Liver (tissue), 9 donors: Measurements from ENCODE around the gene UVSSA. TPM values are rescaled to one million over a fixed set of nuclear protein-coding genes. Genes with fewer than 3 reads are reported as not detected.
"Not testable (repeated sequence)": the region's sequence is repeated elsewhere in the genome, so short reads cannot be mapped to it uniquely, and the experiment has no call there.

Experiments used
- DNase-seq: peaks from one replicate; pipeline ENCODE4 v3.0.0-alpha.2; 2017; ENCODE audit warnings: low spot score
- H3K27ac ChIP-seq, 2 donors: one replicate each; pipeline ENCODE4 v1.7.0; 2013; ENCODE audit warnings: inconsistent platforms in 2 of 2, low read length in 2 of 2, control low read depth in 1 of 2, low read depth in 1 of 2, mild to moderate bottlenecking in 1 of 2
- H3K27me3 ChIP-seq, 4 donors: one replicate each; pipeline versions ENCODE4 v1.6.1 to v1.7.0; 2013; ENCODE audit warnings: low read length in 3 of 4, inconsistent platforms in 1 of 4, mild to moderate bottlenecking in 1 of 4, moderate library complexity in 1 of 4; ENCODE audit not compliant: control insufficient read depth in 4 of 4, insufficient read depth in 4 of 4
- H3K36me3 ChIP-seq, 4 donors: one replicate each; pipeline versions ENCODE4 v1.6.1 to v1.7.0; 2013; ENCODE audit warnings: low read length in 3 of 4, mild to moderate bottlenecking in 3 of 4, low read depth in 1 of 4, moderate library complexity in 1 of 4; ENCODE audit not compliant: control insufficient read depth in 4 of 4, insufficient read depth in 3 of 4
- H3K4me1 ChIP-seq, 4 donors: one replicate each; pipeline versions ENCODE4 v1.6.1 to v1.7.0; 2013; ENCODE audit warnings: low read length in 3 of 4, mild to moderate bottlenecking in 3 of 4, moderate library complexity in 1 of 4; ENCODE audit not compliant: control insufficient read depth in 4 of 4, insufficient read depth in 4 of 4
- H3K4me3 ChIP-seq, 3 donors: one replicate each; pipeline versions ENCODE4 v1.6.1 to v1.7.0; 2013; ENCODE audit warnings: low read length in 3 of 3, control low read depth in 1 of 3, low read depth in 1 of 3, mild to moderate bottlenecking in 1 of 3
- H3K9ac ChIP-seq, 2 donors: one replicate each; pipeline ENCODE4 v1.7.0; 2013; ENCODE audit warnings: low read length in 2 of 2, mild to moderate bottlenecking in 2 of 2, moderate library complexity in 2 of 2, control low read depth in 1 of 2, low read depth in 1 of 2
- H3K9me3 ChIP-seq, 4 donors: one replicate each; pipeline versions ENCODE4 v1.6.1 to v1.7.0; 2013; ENCODE audit warnings: low read length in 3 of 4; ENCODE audit not compliant: control insufficient read depth in 4 of 4
- EGR1 ChIP-seq, 2 donors: IDR thresholded peaks; 2 replicates each; pipeline ENCODE4 v1.6.1; 2016 to 2018; ENCODE audit warnings: antibody characterized with exemption in 2 of 2, low read depth in 2 of 2
- FOXA1 ChIP-seq: IDR thresholded peaks from 2 replicates; pipeline ENCODE4 v1.6.1; 2016; ENCODE audit warnings: antibody characterized with exemption
- FOXA2 ChIP-seq: IDR thresholded peaks from 2 replicates; pipeline ENCODE4 v1.6.1; 2016; ENCODE audit warnings: antibody characterized with exemption
- GABPA ChIP-seq, 2 donors: IDR thresholded peaks in 1 of 2; conservative IDR thresholded peaks in 1 of 2; 2 replicates each; pipeline ENCODE4 v1.6.1; 2016; ENCODE audit warnings: antibody characterized with exemption in 2 of 2, mild to moderate bottlenecking in 1 of 2, moderate library complexity in 1 of 2
- HNF4A ChIP-seq, 2 donors: conservative IDR thresholded peaks; 2 replicates each; pipeline ENCODE4 v1.6.1; 2016; ENCODE audit warnings: antibody characterized with exemption in 2 of 2, mild to moderate bottlenecking in 2 of 2
- NR2F2 ChIP-seq: IDR thresholded peaks from 2 replicates; pipeline ENCODE4 v1.6.1; 2016; ENCODE audit warnings: antibody characterized with exemption
- RAD21 ChIP-seq, 2 donors: IDR thresholded peaks; 2 replicates each; pipeline ENCODE4 v1.6.1; 2016; ENCODE audit warnings: antibody characterized with exemption in 2 of 2, mild to moderate bottlenecking in 2 of 2
- RXRA ChIP-seq, 2 donors: IDR thresholded peaks; 2 replicates each; pipeline ENCODE4 v1.6.1; 2017 to 2018; ENCODE audit warnings: antibody characterized with exemption in 2 of 2, mild to moderate bottlenecking in 1 of 2
- SP1 ChIP-seq: IDR thresholded peaks from 2 replicates; pipeline ENCODE4 v1.6.1; 2018; ENCODE audit warnings: antibody characterized with exemption, mild to moderate bottlenecking
- TAF1 ChIP-seq: conservative IDR thresholded peaks from 2 replicates; pipeline ENCODE4 v1.6.1; 2016; ENCODE audit warnings: antibody characterized with exemption, mild to moderate bottlenecking
- YY1 ChIP-seq: IDR thresholded peaks from 2 replicates; pipeline ENCODE4 v1.6.1; 2016; ENCODE audit warnings: antibody characterized with exemption, mild to moderate bottlenecking
- WGBS: extraction: QIAGEN DNeasy Blood & Tissue Kit; methylation state at CpG from one replicate; pipeline ENCODE4 v1.1.7; 2013; 5-methylcytosine and 5-hydroxymethylcytosine counted together
- polyA plus RNA-seq, 2 donors: library from polyadenylated mRNA; stranded (reverse) in 1 of 2; unstranded in 1 of 2; fragments of 200-250 nt in 1 of 2; fragments of >200 nt in 1 of 2; fragmentation: Nextera tagmentation in 1 of 2; extraction: Ambion mirVana in 1 of 2; gene quantifications; one replicate each; pipeline versions ENCODE4 v1.2.1 to v1.2.3, GENCODE V29; 2013 to 2015
- total RNA-seq, 2 donors: library from RNA; depleted of rRNA; stranded (reverse); fragments of >200 nt; gene quantifications; one replicate each; pipeline ENCODE4 v1.2.3, GENCODE V29; 2014
- TF ChIP-seq, protein P1 (sequence below): IDR thresholded peaks from 2 replicates; pipeline ENCODE4 v1.6.1; 2016; ENCODE audit warnings: antibody characterized with exemption
- TF ChIP-seq, protein P2 (sequence below): IDR thresholded peaks from 2 replicates; pipeline ENCODE4 v1.6.1; 2016; ENCODE audit warnings: antibody characterized with exemption
- TF ChIP-seq, protein P3 (sequence below): fragments of 150-350 bp; IDR thresholded peaks from 2 replicates; pipeline ENCODE4 v1.5.1; 2017; ENCODE audit warnings: improper control_type of control experiment, low read depth, low read length; ENCODE audit not compliant: missing input control
- TF ChIP-seq, protein P4 (sequence below): IDR thresholded peaks from 2 replicates; pipeline ENCODE4 v1.6.1; 2016; ENCODE audit warnings: antibody characterized with exemption, mild to moderate bottlenecking
- TF ChIP-seq, protein P5 (sequence below): IDR thresholded peaks from 2 replicates; pipeline ENCODE4 v1.6.1; 2016; ENCODE audit warnings: antibody characterized with exemption
- donor health status: healthy.
- donor health status: healthy.
- donor health status: healthy.
- donor health status: healthy.
- donor health status: healthy.

UVSSA gene
- total and polyA plus RNA-seq, 4 donors, result 2.2 to 18.3 (median 3.6) TPM

DNA sequence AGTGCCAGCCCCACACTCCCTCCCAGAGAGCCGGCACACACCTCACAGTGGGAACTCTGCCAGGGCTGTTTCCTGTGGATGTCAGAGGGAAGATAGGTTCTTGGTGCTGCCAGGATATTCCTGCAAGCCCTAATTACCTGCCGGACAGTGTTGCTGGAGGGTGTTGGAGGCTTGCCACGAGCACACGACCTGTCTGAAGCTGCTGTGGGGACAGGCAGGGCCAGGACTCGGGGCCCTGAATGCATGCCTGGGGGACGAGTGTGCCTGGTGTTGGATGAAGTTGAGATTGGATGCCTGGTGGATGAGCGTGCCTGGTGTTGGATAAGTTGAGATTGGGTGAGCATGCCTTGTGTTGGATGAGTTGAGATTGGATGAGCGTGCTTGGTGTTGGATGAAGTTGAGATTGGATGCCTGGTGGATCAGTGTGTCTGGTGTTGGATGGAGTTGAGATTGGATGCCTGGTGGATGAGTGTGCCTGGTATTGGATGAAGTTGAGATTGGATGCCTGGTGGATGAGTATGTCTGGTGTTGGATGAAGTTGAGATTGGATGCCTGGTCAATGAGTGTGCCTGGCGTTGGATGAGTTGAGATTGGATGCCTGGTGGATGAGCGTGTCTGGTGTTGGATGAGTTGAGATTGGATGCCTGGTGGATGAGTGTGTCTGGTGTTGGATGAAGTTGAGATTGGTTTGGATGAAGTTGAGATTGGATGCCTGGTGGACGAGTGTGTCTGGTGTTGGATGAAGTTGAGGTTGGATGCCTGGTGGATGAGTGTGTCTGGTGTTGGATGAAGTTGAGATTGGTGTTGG is 23.2 kb upstream of the UVSSA start:
- H3K27me3 ChIP-seq, result no peaks in the 10 kb centered on the region
- H3K36me3 ChIP-seq, result peaks cover 3 to 55% (median 15%) of the 10 kb centered on the region in 4 donors
- H3K9ac ChIP-seq, result no peak overlapping the region
- no peak for TF ChIP-seq TAF1
- no peak for TF ChIP-seq HNF4A (conservative IDR thresholded peaks at IDR 0.05)
- TF ChIP-seq, protein P1, sequence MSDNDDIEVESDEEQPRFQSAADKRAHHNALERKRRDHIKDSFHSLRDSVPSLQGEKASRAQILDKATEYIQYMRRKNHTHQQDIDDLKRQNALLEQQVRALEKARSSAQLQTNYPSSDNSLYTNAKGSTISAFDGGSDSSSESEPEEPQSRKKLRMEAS, result no peak
- TF ChIP-seq GABPA (IDR thresholded peaks at IDR 0.05 in 1 of 2, conservative IDR thresholded peaks at IDR 0.05 in 1 of 2), result no peak
- TF ChIP-seq, protein P2, sequence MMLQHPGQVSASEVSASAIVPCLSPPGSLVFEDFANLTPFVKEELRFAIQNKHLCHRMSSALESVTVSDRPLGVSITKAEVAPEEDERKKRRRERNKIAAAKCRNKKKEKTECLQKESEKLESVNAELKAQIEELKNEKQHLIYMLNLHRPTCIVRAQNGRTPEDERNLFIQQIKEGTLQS, result no peak
- TF ChIP-seq EGR1 (IDR thresholded peaks at IDR 0.05; ENCODE audit: low read depth in 2 of 2), result no peak
- no peak for TF ChIP-seq NR2F2
- no peak for TF ChIP-seq RAD21 (IDR thresholded peaks at IDR 0.05)
- TF ChIP-seq, protein P3, sequence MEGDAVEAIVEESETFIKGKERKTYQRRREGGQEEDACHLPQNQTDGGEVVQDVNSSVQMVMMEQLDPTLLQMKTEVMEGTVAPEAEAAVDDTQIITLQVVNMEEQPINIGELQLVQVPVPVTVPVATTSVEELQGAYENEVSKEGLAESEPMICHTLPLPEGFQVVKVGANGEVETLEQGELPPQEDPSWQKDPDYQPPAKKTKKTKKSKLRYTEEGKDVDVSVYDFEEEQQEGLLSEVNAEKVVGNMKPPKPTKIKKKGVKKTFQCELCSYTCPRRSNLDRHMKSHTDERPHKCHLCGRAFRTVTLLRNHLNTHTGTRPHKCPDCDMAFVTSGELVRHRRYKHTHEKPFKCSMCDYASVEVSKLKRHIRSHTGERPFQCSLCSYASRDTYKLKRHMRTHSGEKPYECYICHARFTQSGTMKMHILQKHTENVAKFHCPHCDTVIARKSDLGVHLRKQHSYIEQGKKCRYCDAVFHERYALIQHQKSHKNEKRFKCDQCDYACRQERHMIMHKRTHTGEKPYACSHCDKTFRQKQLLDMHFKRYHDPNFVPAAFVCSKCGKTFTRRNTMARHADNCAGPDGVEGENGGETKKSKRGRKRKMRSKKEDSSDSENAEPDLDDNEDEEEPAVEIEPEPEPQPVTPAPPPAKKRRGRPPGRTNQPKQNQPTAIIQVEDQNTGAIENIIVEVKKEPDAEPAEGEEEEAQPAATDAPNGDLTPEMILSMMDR, result no peak
- TF ChIP-seq, protein P4, sequence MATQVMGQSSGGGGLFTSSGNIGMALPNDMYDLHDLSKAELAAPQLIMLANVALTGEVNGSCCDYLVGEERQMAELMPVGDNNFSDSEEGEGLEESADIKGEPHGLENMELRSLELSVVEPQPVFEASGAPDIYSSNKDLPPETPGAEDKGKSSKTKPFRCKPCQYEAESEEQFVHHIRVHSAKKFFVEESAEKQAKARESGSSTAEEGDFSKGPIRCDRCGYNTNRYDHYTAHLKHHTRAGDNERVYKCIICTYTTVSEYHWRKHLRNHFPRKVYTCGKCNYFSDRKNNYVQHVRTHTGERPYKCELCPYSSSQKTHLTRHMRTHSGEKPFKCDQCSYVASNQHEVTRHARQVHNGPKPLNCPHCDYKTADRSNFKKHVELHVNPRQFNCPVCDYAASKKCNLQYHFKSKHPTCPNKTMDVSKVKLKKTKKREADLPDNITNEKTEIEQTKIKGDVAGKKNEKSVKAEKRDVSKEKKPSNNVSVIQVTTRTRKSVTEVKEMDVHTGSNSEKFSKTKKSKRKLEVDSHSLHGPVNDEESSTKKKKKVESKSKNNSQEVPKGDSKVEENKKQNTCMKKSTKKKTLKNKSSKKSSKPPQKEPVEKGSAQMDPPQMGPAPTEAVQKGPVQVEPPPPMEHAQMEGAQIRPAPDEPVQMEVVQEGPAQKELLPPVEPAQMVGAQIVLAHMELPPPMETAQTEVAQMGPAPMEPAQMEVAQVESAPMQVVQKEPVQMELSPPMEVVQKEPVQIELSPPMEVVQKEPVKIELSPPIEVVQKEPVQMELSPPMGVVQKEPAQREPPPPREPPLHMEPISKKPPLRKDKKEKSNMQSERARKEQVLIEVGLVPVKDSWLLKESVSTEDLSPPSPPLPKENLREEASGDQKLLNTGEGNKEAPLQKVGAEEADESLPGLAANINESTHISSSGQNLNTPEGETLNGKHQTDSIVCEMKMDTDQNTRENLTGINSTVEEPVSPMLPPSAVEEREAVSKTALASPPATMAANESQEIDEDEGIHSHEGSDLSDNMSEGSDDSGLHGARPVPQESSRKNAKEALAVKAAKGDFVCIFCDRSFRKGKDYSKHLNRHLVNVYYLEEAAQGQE, result no peak
- TF ChIP-seq, protein P5, sequence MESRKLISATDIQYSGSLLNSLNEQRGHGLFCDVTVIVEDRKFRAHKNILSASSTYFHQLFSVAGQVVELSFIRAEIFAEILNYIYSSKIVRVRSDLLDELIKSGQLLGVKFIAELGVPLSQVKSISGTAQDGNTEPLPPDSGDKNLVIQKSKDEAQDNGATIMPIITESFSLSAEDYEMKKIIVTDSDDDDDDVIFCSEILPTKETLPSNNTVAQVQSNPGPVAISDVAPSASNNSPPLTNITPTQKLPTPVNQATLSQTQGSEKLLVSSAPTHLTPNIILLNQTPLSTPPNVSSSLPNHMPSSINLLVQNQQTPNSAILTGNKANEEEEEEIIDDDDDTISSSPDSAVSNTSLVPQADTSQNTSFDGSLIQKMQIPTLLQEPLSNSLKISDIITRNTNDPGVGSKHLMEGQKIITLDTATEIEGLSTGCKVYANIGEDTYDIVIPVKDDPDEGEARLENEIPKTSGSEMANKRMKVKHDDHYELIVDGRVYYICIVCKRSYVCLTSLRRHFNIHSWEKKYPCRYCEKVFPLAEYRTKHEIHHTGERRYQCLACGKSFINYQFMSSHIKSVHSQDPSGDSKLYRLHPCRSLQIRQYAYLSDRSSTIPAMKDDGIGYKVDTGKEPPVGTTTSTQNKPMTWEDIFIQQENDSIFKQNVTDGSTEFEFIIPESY, result no peak
- no peak for TF ChIP-seq SP1
- TF ChIP-seq RXRA (IDR thresholded peaks at IDR 0.05), result no peak
- no peak for TF ChIP-seq FOXA2
- no peak for TF ChIP-seq FOXA1
- no peak for TF ChIP-seq YY1
- WGBS, result 95% methylated on average over 11 of the region's 11 CpGs
- H3K4me3 ChIP-seq, result no peak overlapping the region
- H3K27ac ChIP-seq, result no peak overlapping the region
- H3K9me3 ChIP-seq, result no peaks in the 10 kb centered on the region
- no peak for DNase-seq
- no peaks in the 10 kb centered on the region for H3K4me1 ChIP-seq

DNA sequence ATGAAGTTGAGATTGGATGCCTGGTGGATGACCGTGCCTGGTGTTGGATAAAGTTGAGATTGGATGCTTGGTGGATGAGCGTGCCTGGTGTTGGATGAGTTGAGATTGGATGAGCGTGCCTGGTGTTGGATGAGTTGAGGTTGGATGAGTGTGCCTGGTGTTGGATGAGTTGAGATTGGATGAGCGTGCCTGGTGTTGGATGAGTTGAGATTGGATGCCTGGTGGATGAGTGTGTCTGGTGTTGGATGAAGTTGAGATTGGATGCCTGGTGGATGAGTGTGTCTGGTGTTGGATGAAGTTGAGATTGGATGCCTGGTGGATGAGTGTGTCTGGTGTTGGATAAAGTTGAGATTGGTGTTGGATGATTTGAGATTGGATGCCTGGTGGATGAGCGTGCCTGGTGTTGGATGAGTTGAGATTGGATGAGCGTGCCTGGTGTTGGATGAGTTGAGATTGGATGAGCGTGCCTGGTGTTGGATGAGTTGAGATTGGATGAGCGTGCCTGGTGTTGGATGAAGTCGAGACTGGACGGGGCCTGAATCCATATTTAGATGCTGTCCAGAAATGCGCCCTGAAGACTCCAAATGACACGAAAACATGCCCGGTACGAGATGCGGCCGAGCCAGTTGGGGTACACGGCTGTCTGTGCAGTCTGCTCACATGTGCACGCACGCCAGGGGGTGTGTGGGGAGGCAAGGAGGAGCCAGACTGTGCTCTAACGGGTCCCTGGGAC is 22.4 kb upstream of the UVSSA start:
- not testable (repeated sequence) for H3K9me3 ChIP-seq, H3K4me1 ChIP-seq, H3K27ac ChIP-seq, H3K9ac ChIP-seq, H3K4me3 ChIP-seq, H3K27me3 ChIP-seq, DNase-seq
- 98% methylated on average over 20 of the region's 20 CpGs for WGBS
- H3K36me3 ChIP-seq, result peaks cover 0 to 55% (median 16%) of the 10 kb centered on the region in 4 donors
